Lower leg skin (tissue), 4 donors: ENCODE measurements around the gene SPINT1. TPM values are rescaled to one million over a fixed set of nuclear protein-coding genes. Genes with fewer than 3 reads are reported as not detected.

ENCODE experiments used
- DNase-seq, 2 donors: peaks; one replicate each; pipeline ENCODE4 v3.0.0-alpha.2; 2019; ENCODE audit warnings: low spot score in 2 of 2
- H3K4me3 ChIP-seq: fragments of 200-600 bp; sonication (generic); 2 replicates; pipeline ENCODE4 v1.5.1; 2017; ENCODE audit warnings: mild to moderate bottlenecking, low read depth; ENCODE audit not compliant: poor library complexity, severe bottlenecking
- CTCF ChIP-seq, 3 donors: fragments of 450-650 bp; IDR thresholded peaks; one replicate each; pipeline ENCODE4 v1.5.1; 2016; ENCODE audit warnings: antibody characterized with exemption in 3 of 3, mild to moderate bottlenecking in 3 of 3, moderate library complexity in 2 of 3
- POLR2A ChIP-seq, 2 donors: fragments of 450-650 bp; IDR thresholded peaks; one replicate each; pipeline ENCODE4 v1.6.1; 2016 to 2017; ENCODE audit warnings: antibody characterized with exemption in 2 of 2, mild to moderate bottlenecking in 1 of 2, moderate library complexity in 1 of 2
- WGBS, 2 donors: methylation state at CpG; one replicate each; pipeline ENCODE4 v1.1.5; 2018; 5-methylcytosine and 5-hydroxymethylcytosine counted together
- intact Hi-C: fragments of 100-400 bp; cut with DNase I; formaldehyde crosslinking; loops from one replicate; pipeline ENCODE4 v1.15.0; 2023; ENCODE audit warnings: low total_unique reads
- total RNA-seq, 4 donors: library from RNA; depleted of rRNA; stranded (reverse); fragments of >200 nt; gene quantifications; one replicate each; pipeline ENCODE4 v1.1.0, GENCODE V29; 2016

SPINT1 gene
- 100 to 1,000 TPM; 428 to 515 (median 502) TPM for total RNA-seq

- DNase-seq: no peak
- WGBS, 2 donors: 0 to 2% methylated on average over 18 to 30 of the region's 89 CpGs
- intact Hi-C loops: no loop called here
- H3K4me3 ChIP-seq: peak within 1 kb of the TSS; percentile 46
- no peak for TF ChIP-seq POLR2A (IDR thresholded peaks at IDR 0.05)
- no peak for TF ChIP-seq CTCF (IDR thresholded peaks at IDR 0.05)
These were observed at the start of gene SPINT1 for GRCh38 chr15:40843885-40844695. Gene SPINT1 (plus strand): TSS chr15:40844048. CDS start chr15:40844555, 507 bp downstream.

- TF ChIP-seq POLR2A (IDR thresholded peaks at IDR 0.05) (no peak), CTCF (IDR thresholded peaks at IDR 0.05) (no peak)
These were observed 47.8 kb upstream of the SPINT1 start for GRCh38 chr15:40796041-40796440.

GRCh38 chr15:40796512-40796911, 47.3 kb upstream of the SPINT1 start:
- WGBS, 2 donors: 88 to 95% methylated on average over 5 of the region's 5 CpGs
- DNase-seq: no peak
- no peak overlapping the region for H3K4me3 ChIP-seq
- intact Hi-C loops: no loop called here
- no peak for TF ChIP-seq CTCF (IDR thresholded peaks at IDR 0.05)
- TF ChIP-seq POLR2A (IDR thresholded peaks at IDR 0.05): no peak

More at GRCh38 chr15:40796041-40796440, 47.8 kb upstream of the SPINT1 start:
- no peak for DNase-seq
- intact Hi-C loops: no loop called here
- no peak overlapping the region for H3K4me3 ChIP-seq
- 60 to 72% methylated on average over 2 of the region's 2 CpGs for WGBS, 2 donors

- no peak for TF ChIP-seq CTCF (IDR thresholded peaks at IDR 0.05)
- TF ChIP-seq POLR2A (IDR thresholded peaks at IDR 0.05): no peak
- intact Hi-C loops: no loop called here
- H3K4me3 ChIP-seq: no peak overlapping the region
- DNase-seq: no peak
- WGBS, 2 donors: 85 to 88% methylated on average over 3 of the region's 3 CpGs
These were observed 44.3 kb upstream of the SPINT1 start for GRCh38 chr15:40799523-40799922.

- WGBS, 2 donors: 90 to 94% methylated on average over 2 of the region's 2 CpGs
- TF ChIP-seq POLR2A (IDR thresholded peaks at IDR 0.05): no peak
- TF ChIP-seq CTCF (IDR thresholded peaks at IDR 0.05): no peak
- intact Hi-C loops: no loop called here
- no peak for DNase-seq
- H3K4me3 ChIP-seq: no peak overlapping the region
These were observed 40.8 kb upstream of the SPINT1 start for GRCh38 chr15:40803076-40803475.
